Measurements from ENCODE around the gene CDC42SE2.

GRCh38 chr5:131377785-131378325 is 114.0 kb downstream of the CDC42SE2 start:
- TF ChIP-seq, protein P1, sequence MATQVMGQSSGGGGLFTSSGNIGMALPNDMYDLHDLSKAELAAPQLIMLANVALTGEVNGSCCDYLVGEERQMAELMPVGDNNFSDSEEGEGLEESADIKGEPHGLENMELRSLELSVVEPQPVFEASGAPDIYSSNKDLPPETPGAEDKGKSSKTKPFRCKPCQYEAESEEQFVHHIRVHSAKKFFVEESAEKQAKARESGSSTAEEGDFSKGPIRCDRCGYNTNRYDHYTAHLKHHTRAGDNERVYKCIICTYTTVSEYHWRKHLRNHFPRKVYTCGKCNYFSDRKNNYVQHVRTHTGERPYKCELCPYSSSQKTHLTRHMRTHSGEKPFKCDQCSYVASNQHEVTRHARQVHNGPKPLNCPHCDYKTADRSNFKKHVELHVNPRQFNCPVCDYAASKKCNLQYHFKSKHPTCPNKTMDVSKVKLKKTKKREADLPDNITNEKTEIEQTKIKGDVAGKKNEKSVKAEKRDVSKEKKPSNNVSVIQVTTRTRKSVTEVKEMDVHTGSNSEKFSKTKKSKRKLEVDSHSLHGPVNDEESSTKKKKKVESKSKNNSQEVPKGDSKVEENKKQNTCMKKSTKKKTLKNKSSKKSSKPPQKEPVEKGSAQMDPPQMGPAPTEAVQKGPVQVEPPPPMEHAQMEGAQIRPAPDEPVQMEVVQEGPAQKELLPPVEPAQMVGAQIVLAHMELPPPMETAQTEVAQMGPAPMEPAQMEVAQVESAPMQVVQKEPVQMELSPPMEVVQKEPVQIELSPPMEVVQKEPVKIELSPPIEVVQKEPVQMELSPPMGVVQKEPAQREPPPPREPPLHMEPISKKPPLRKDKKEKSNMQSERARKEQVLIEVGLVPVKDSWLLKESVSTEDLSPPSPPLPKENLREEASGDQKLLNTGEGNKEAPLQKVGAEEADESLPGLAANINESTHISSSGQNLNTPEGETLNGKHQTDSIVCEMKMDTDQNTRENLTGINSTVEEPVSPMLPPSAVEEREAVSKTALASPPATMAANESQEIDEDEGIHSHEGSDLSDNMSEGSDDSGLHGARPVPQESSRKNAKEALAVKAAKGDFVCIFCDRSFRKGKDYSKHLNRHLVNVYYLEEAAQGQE (IDR thresholded peaks at IDR 0.05; ENCODE audit: borderline replicate concordance) = no peak
- TF ChIP-seq POLR2AphosphoS5 (IDR thresholded peaks at IDR 0.05) = no peak

Data from neural cell (in vitro differentiated cells).